Limb (tissue), 2 donors: Measurements from ENCODE around the gene UNC79.
A peak's percentile ranks its signal among the peaks of the same experiment; 100 is the strongest.
"Not testable (repeated sequence)": the region's sequence is repeated elsewhere in the genome, so short reads cannot be mapped to it uniquely, and the experiment has no call there.

Experiments
- DNase-seq, 2 donors: peaks; one replicate each; pipeline ENCODE4 v3.0.0-alpha.2; 2016; ENCODE audit errors: extremely low spot score in 2 of 2

Gene UNC79

DNA sequence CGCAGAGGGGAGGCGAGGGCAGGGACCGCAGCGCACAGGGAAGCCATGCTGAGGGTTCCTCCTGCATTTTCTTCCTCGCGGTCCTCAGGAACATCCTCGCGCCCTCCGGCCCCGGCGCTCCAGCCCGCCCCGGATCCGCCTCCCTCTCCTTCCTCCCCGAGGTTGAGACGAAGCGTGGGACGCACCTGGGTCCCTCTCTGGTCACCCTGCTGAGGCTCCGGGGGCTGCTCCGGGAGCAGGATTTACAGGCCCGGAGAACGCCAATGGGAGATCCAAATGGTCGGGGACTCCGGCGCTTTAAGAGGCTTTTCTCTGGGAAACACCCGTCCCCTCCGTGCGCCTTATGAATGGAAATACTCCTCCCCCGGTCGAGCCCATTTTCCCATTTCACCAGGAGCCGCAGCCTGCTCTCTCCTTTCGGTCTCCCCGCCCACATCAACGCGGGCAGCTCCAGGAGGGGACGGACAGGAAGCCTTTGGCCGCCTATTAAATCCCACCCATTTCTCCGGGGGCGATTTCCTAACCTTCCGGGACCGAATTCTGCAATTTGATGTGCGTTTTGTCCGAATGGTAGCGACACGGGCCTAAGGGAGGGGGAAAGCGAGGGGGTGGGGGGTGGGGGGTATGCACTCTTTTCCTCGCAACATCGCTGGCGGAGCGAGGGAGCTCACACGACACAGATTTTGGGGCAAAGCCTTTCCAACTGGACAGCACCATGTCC is at the start of gene UNC79:
UNC79 (plus strand) TSS at position 625 of the 721 bp plus-strand sequence; CDS start at position 716, 91 bp downstream.
- peak in 1 of 2 donors; percentile 71 for DNase-seq

DNA sequence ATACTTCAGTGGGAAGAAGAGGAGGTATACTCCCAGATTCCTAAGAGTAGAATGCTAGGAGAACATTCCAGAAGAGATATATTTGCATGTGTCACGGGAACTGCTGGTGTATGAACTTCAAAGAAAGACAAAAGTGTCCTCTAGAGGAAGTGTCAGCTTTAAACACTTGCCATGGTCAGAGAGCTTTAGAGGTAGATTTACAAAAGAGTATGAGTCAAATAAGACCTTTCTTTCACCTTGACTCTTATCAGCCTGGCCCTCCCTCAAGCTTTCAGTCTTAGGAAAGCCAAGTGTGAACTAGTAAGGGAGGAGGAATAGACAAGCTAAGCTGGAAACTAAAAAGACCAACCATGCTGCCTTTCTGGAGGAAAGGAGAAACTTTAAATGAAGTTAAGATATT is 49.1 kb upstream of the UNC79 start:
- DNase-seq, result no peak

DNA sequence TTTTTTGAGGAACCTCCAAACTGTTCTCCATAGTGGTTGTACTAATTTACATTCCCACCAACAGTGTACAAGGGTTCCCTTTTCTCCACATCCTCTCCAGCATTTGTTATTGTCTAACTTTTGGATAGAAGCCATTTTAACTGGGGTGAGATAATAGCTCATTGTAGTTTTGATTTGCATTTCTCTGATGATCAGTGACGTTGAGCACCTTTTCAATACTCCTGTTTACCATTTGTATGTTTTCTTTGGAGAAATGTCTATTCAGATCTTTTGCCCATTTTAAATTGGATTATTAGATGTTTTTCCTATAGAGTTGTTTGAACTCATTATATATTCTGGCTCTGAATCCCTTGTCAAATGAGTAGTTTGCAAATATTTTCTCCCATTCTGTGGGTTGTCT is 46.5 kb upstream of the UNC79 start:
- not testable (repeated sequence) for DNase-seq

DNA sequence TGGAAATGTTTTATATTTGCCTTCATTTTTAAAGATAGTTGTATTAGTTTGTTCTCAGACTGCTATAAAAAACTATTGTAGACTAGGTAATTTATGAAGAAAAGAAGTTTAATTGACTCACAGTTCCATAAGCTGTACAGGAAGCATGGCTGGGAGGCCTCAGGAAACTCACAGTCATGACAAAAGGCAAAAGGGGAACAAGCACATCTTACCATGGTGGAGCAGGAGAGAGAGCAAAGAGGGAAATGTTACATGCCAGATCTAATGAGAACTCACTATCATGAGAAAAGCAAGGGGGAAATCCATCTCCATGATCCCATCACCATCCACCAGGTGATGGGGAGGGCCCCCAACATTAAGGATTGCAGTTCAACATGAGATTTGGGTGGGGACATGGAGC is 35.5 kb upstream of the UNC79 start:
- DNase-seq, result no peak

DNA sequence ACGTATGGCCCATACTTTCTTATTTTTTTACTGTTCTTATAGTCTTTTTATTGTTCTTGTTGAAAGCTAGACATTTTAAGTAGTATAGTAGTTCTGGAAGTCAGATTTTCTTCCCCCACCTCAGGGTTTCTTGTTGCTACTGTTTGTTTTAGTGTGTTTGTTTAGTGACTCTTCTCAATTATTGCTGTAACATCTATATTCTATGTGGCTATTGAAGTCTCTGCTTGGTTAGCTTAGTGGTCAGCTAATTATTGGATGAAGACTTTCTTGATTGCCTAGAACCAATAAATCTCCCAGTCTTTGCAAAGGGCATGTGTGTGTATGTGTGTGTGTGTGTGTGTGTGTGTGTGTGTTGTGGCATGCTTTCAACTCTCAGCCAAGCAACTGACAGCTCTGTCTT is 34.3 kb upstream of the UNC79 start:
- no peak for DNase-seq

DNA sequence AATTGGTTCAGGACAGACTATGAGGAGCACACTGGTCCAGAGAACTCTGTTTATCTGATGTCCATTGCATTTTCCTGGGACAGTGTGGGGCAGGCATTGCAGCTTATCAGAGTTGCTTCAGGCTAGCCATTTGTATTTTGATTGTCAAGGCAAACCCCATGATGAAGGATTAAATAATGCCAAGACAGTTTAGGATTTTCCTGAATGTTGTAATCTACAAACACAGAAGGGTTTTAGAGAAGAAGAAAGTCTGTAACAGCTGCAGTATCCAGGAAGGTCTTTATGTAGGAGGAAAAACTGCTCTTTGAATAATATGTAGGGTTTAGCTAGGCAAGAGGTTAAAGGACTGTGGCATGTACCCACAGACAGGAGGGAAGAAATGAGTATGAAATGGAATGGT is 32.2 kb upstream of the UNC79 start:
- DNase-seq, result no peak

DNA sequence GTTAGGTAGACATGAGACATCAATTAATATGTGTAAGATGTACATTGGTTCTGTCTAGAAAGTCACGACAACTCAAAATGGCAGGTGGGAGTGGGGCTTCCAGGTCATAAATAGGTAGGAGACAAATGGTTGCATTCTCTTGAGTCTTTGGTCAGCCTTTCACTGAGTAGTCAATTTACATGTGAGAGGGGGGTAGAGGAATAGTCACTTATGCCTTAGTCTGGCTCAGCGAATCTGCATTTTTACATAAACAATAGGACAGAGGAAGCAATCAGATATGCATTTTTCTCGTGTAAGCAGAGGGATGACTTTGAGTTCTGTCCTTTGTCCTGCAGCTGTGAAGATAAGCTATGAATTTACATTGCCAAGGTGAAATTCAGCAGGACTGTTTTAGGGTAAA is 27.8 kb upstream of the UNC79 start:
- no peak for DNase-seq

DNA sequence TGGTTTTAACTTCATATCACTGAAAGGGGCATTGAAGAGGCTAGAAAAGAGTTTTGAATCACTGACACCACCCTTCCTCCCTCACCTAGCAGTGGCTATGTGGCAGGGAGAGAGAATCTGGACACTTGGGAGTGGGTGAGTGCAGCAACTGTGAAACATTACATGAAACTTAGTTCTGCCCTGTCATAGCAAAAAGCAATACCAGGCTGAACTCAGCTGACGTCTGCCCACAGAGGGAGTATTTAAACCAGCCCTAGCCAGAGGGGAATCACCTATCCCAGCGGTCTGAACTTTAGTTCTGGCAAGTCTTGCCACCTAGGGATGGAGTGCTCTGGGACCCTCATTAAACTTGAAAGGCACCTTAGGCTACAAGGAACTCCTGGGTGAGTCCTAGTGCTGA is 20.7 kb upstream of the UNC79 start:
- no peak for DNase-seq

DNA sequence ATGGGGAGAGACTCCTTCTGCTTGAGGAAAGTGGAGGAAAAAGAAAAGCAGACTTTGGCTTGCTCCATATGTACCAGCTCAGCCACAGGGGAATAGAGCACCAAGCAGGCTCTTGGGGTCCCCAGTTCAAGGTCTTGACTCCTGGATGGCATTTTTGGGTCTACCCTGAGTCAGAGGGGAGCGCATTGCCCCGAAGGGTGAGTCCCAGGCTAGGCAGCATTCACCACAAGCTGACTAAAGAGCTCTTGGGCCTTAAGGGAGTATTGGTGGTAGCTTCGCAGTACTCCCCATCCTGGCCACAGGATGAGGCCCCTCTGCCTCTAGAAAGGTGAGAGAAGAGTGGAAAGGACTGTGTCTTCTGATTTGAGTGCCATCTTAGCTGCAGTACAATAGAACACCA is 19.8 kb upstream of the UNC79 start:
- no peak for DNase-seq

DNA sequence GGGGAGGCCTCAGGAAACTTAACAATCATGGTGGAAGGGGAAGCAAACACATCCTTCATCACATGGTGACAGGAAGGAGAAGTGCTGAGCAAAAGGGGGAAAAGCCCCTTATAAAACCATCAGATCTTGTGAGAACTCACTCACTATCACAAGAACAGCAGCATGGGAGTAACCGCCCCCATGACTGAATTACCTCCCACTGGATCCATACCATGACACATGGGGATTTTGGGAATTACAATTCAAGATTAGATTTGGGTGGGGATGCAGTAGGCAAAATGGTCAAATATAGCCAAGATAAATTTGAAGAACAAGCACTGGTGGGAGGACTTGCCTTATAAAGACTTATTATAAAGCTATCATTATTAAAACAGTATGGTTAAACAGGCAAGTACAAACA is 5.6 kb upstream of the UNC79 start:
- DNase-seq, result not testable (repeated sequence)

DNA sequence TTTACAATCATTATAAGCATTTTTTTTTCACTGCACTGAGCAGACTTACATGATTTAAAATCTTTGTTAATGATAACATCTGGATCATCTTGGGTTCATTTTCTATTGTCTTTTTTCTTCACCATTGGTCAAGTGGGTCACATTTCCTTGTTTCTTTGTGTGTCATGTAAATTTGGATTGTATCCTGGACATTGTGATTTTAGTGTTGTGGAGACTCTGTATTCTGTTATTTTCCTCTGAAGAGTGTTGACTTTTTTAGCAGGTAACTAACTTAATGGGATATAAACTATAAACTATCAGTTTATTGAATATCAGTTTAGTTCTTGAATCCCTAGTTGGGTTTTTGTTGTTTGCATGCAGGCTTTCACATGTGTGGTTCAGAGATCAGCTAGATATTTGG is 4.0 kb upstream of the UNC79 start:
- no peak for DNase-seq

DNA sequence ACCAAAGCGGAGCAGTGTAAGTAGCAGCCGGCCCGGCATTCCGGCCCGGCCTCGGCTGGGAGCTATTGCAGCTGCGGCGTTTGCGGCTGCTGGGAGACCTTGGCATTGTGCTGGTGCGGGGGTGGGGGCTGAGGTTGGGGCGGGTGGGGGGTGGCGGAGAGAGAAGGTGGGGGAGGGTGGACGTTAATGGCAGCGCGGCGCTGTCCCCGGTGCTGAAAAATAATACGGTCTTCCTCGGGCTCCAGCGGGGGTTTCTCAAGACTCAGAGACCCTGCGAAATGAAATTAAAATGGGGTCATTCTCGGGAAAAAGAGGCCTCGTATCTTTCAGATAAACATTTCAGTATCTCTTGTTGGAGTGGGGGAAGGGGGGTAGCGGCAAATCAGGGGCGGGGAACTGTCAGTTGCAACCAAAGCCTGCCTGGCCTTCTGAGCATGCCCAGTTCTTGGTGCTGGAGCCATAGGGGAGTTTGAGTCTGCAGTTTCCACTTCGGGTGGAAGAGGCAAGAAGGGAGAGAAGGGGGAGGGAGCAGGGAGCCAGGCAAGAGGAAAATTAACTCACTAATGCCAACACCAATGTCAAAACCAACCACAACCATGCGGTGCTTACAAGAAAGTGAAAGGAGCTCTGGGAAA is 414 bp downstream of the UNC79 start:
- DNase-seq, result peak; percentile 24 to 79

DNA sequence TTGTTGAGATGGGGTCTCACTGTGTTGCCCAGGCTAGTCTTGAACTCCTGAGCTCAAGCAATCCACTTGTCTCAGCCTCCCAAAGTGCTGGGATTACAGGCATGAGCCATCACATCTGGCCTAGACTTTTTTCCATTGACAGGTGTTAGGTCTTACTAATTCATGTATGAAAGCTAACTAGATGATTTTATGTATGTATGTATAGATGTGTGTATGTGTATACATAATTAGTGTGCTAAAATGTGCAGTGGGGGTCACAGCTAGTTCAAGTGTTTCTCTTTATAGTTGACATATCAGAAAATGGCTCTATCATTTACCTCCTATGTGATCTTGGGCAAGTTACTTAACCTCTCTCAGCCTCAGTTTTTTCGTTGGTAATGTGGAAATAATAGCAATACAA is 23.5 kb downstream of the UNC79 start:
- no peak for DNase-seq

DNA sequence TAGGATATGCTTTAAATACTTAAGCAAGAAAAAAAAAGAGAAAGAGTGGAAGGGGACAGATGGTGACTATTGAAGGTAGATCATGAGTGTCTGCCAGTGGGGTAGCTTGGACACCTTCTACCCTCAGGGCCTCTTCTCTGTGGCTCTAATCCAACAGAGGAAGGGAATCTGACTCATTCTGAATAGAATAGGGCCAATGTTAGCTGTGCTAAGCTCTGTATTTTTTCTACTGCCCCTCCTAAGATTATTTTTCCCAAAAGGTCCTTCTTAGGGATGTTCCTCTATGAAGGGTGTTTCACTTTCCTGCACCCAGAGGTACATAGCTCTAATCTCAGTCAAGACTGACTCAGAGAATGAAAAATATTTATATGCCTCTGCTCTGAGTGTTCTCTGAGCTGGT is 25.6 kb downstream of the UNC79 start:
- no peak for DNase-seq

DNA sequence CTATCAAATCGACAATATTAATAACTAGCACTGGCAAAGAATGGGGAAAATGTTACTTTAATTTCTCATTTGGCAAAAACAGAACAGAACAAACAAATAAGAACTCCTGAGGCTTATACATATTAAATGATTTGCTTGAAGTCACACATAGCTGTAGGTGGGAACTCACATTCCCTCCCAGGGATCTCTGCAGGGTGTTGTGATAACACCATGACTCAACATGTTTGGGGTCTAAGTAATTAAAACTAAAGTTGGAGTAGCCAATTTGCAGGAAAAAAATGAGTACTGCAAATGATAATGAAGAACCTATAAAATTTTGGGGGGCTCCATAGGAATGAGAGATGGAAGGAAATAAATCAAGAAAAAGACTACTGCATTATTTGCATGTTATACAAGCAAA is 27.5 kb downstream of the UNC79 start:
- no peak for DNase-seq

DNA sequence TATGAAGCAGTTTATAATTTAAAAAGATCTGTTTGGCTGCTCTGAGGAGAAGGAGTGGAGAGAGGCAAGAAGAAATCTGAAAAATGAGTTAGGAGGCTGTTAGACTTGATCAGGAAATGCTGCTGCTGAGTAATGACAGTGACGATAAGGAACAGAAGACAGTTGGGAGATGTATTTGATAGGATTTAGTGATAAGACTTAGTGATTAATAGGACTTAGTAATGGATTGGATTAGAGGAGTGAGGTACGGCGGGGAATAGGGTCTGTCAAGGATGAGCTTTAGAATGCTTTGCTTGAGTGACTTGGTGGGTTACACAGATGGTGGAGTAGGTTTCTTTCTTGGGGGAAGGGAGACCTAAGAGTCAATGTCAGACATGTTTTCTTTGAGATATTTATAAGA is 31.7 kb downstream of the UNC79 start:
- no peak for DNase-seq

DNA sequence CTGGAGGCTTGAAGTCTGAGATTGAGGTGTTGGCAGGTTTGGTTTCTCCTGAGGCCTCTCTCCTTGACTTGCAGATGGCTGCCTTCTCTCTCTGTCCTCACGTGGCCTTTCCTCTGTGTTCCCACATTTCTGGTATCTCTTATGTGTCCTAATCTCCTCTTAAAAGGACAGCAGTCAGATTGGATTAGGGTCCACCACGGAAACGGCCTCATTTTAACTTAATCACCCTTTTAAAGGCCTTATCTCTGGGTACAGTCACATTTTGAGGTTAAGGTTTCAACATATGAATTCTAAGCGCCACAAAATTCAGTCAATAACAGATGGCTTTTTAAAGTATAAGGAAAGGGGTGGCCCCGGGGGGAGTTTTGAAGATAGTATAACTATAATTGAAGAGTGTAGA is 33.5 kb downstream of the UNC79 start:
- no peak for DNase-seq

DNA sequence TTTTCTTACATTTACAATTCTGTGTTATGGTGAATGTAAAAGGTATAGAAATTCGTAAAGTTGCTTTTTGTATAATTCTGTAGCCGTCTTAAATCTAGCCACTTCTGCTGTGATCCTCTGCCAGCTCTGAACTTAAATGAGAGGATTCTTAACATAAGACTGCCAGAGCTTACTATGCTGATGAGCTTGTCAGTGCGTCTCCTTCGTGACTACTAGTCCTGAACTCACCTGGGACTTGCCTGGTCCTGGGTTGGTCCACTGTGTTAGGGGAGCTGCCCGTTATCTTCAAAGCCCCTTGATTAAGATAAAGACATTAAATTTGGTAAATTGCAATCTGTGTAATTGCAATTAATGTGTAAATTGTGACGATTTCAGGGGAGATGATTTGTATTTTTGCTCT is 44.7 kb downstream of the UNC79 start:
- no peak for DNase-seq

DNA sequence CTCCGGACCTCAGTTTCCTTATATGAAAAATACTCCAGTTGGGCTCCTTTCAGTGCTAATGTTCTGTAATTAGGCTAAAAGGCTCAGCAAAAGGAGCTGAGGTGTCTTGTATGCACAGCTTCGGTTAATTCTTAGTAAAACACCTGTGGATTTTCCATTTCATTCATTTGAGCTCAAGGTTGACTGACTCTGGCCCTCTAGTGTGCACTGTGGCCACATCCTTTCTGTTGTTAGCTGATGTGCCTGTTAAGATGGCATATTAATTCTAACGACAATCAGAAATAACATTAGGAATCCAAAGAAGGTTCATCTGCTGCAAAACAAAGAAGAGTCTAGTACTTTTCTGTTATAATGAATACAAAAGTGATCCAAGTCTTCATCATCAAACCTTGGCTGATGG is 45.6 kb downstream of the UNC79 start:
- DNase-seq, result no peak

DNA sequence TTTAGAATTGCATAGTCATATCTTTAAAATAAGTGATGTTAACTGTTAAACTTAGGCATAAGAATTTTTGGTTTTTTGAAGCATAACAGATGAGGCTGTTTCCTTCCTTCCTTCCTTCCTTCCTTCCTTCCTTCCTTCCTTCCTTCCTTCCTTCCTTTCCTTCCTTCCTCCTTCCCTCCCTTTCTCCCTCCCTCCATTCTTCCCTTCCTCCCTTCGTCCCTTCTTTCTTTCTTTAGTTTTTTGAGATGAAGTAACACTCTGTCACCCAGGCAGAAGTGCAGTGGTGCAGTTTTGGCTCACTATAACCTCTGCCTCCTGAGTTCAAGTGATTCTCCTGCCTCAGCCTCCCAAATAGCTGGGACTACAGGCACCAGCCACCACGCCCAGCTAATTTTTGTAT is 48.3 kb downstream of the UNC79 start:
- not testable (repeated sequence) for DNase-seq

DNA sequence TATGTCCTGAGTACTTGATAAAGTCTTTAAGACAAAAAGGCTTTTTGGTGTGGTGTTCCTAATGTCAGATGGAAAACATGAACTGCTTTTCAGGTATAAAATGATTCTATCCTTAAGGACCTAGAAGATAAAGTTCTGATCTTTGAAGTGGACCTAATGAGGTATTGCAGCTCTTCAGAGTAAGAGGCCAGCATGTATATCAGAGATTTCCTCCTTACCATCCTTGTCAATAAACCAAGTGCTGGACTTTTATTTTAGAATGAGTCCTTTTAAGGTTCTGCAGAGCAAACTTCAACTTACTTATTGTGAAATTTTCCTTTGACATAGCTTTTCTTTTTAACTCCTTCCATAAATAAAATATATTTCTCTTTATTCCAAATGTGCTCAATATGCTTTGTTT is 50.1 kb downstream of the UNC79 start:
- no peak for DNase-seq

DNA sequence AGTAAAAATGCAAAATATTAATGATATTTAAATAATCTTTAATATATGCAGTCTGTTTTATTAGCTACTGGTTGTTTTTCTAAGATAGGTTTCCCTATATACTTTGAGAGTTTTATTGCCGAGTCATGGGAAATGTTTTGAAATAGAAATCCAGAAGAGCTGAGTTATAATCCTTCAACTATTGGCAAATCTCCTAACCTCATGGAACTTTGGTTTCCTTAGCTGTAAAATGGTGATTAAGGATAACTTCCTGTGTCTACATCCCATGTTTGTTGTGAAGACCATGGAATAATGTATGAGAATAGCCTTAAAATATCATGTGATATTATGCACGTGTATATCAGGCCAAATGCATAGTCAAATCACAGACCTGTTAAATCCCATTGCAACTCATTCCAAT is 51.0 kb downstream of the UNC79 start:
- no peak for DNase-seq

DNA sequence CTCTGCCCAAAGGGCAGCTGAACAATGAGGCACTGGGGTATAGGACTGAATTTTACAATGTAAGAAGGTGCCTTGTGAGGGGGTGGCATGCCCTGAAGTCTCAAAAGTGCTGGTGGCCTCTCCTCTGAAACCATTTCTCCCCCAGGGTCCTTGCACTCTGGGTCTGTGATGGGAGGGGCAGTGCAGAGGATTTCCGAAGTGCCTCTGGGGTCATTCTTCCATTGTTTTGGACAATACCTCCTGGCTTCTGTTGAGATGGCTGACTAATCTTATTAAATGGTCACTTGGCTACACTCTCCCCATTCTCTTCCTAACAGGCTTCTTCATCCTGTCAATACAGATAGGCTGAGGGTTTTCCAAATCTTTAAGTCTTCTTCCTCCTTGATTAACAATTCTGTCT is 59.3 kb downstream of the UNC79 start:
- DNase-seq, result no peak
